Activated B cell treated with CpG ODN at 0.5 μM for 24 hours (primary cell): ENCODE data around the gene HOXC6. TPM values are rescaled to one million over a fixed set of nuclear protein-coding genes. Genes with fewer than 3 reads are reported as not detected.

Experiments used
- ATAC-seq: fragments of 200-7000 bp; cut with Tn5 transposase; one replicate; pipeline ENCODE4 v1.10.0; 2021; ENCODE audit warnings: low read depth, mild to moderate bottlenecking, moderate library complexity
- CTCF ChIA-PET: fragments of 350-600 bp; sonication (Branson Sonifier 250); formaldehyde crosslinking; loops from one replicate; lab custom pipeline; 2021; ENCODE audit warnings: antibody characterized with exemption; lab: Charles Lee
- POLR2A ChIA-PET: fragments of 350-600 bp; sonication (Branson Sonifier 250); formaldehyde crosslinking; loops from one replicate; lab custom pipeline; 2021; ENCODE audit warnings: antibody characterized with exemption; lab: Charles Lee
- DNase-seq: peaks from one replicate; pipeline ENCODE4 v3.0.0; 2022
- H3K27ac Mint-ChIP-seq: one replicate; pipeline ENCODE4 v1.8.0; 2020; ENCODE audit warnings: mixed read lengths
- H3K27me3 Mint-ChIP-seq: one replicate; pipeline ENCODE4 v1.8.0; 2021; ENCODE audit warnings: mixed read lengths
- H3K36me3 Mint-ChIP-seq: one replicate; pipeline ENCODE4 v1.8.0; 2021; ENCODE audit warnings: low read depth, mixed read lengths
- H3K4me1 Mint-ChIP-seq: one replicate; pipeline ENCODE4 v1.8.0; 2021; ENCODE audit warnings: mixed read lengths
- H3K4me3 Mint-ChIP-seq: one replicate; pipeline ENCODE4 v1.8.0; 2020; ENCODE audit warnings: mild to moderate bottlenecking, mixed read lengths
- H3K9me3 Mint-ChIP-seq: one replicate; pipeline ENCODE4 v1.8.0; 2020; ENCODE audit warnings: mixed read lengths
- intact Hi-C: fragments of 100-400 bp; cut with micrococcal nuclease; formaldehyde crosslinking; loops from one replicate; pipeline ENCODE4 v1.15.1; 2024
- total RNA-seq: library from RNA; stranded (reverse); gene quantifications from 2 replicates; pipeline ENCODE4 v1.2.3, GENCODE V29; 2022
- TF ChIP-seq, protein P1 (sequence below): fragments of 200-600 bp; IDR thresholded peaks from one replicate; pipeline ENCODE4 v1.8.0; 2022; ENCODE audit warnings: antibody characterized with exemption, mild to moderate bottlenecking

The HOXC6 gene
- total RNA-seq, 1 donor from 2014 or later, result not detected

DNA sequence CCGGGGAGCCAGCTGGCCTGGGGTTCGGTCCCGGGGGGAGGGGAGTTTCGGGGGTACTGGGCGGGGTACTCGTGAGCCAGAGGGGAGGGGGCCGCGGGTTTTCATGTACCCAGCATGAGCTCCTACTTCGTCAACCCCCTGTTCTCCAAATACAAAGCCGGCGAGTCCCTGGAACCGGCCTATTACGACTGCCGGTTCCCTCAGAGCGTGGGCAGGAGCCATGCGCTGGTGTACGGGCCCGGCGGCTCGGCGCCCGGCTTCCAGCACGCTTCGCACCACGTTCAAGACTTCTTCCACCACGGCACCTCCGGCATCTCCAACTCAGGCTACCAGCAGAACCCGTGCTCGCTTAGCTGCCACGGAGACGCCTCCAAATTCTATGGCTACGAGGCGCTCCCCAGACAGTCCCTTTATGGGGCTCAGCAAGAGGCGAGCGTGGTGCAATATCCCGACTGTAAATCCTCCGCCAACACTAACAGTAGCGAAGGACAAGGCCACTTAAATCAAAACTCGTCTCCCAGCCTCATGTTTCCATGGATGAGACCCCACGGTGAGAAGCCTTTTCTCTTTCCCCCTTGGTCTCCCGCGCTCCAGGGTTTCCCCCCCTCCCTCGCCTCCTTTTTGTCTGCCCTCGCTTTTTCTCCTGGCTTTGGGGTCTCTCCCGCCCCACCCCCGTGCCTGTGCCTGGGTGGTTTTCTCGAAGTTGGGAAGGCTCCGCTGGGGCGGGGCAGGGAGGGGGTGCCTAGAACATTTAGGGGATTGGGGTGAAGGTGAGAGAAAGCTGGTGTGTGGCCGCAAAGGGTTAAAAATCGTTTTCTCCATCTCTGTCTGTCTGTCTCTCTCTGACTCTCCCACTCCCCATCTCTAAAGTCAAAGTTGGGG is 18.8 kb upstream of the HOXC6 start:
- POLR2A ChIA-PET, result interaction anchor here (1.0 to 1.2 kb wide), 3 partner anchors 8 to 14 kb away, joined by 3 to 9 read pairs (median 9); no protein-coding TSS in a partner anchor
- intact Hi-C loops, result loop anchor here (5.0 to 10.0 kb wide), 4 partner anchors 38 to 385 kb away; partner anchors contain the start of gene CISTR
- Mint-ChIP-seq H3K4me3 (peak overlapping the region; percentile 72), H3K36me3 (no peaks in the 10 kb centered on the region), H3K27ac (no peak overlapping the region), H3K27me3 (peaks cover 72% of the 10 kb centered on the region), H3K4me1 (peaks cover 29% of the 10 kb centered on the region), H3K9me3 (no peaks in the 10 kb centered on the region)
- CTCF ChIA-PET, result interaction anchor here (0.9 to 7.4 kb wide), 5 partner anchors 23 to 198 kb away, joined by 3 to 78 read pairs (median 8); partner anchors contain the start of genes HOXC5 and SMUG1
- TF ChIP-seq, protein P1, sequence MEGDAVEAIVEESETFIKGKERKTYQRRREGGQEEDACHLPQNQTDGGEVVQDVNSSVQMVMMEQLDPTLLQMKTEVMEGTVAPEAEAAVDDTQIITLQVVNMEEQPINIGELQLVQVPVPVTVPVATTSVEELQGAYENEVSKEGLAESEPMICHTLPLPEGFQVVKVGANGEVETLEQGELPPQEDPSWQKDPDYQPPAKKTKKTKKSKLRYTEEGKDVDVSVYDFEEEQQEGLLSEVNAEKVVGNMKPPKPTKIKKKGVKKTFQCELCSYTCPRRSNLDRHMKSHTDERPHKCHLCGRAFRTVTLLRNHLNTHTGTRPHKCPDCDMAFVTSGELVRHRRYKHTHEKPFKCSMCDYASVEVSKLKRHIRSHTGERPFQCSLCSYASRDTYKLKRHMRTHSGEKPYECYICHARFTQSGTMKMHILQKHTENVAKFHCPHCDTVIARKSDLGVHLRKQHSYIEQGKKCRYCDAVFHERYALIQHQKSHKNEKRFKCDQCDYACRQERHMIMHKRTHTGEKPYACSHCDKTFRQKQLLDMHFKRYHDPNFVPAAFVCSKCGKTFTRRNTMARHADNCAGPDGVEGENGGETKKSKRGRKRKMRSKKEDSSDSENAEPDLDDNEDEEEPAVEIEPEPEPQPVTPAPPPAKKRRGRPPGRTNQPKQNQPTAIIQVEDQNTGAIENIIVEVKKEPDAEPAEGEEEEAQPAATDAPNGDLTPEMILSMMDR, result no peak
- DNase-seq, result no peak
- peak; percentile 42 for ATAC-seq

DNA sequence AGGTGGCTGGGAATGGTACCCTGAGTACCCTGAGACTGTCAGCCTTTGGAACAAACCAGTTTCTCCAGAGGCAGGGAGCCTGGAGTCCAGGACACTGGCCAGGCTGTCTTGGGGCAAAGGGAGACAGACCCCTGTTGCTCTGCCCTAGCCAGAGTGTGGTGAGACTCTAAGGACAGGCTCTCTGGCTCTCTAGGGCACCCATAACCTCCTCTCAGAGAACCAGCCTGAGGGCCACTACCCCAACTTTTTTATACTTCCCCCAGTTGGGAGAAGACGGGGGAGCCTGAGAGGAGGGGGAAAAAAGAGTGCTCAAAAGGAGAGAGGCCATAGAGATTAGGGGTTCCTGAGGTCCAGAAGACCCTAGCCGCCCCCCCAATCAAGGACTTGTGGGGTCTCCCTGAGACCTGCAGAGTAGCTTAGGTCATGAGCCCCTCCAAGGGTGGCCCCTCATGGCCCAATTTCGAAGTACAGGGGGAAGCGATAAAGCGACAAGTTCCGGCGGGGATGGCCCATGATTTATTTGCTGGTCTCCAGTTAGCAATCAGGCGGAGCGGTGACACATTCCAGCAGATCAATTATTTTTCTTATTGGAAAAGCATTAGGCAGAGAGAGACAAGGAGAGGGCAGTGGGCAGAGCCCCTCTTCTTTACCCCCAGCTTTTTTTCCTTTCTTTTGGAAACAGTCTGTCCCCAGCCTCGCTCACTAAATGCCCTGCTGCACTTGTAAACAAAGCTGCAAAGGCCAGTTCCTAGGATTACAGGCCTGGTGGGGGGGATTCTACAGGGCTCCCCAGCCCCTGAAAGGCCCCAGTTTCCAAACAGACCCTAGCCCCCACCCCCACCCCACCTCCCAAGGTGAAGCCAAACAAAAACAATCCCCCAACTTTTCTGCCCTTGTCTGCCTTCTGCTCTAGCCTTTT is 17.9 kb upstream of the HOXC6 start:
- Mint-ChIP-seq H3K27ac (no peak overlapping the region), H3K4me1 (peaks cover 33% of the 10 kb centered on the region), H3K27me3 (peaks cover 76% of the 10 kb centered on the region), H3K9me3 (no peaks in the 10 kb centered on the region), H3K4me3 (no peak overlapping the region), H3K36me3 (no peaks in the 10 kb centered on the region)
- POLR2A ChIA-PET, result no interaction called here
- no peak for DNase-seq
- no peak for ATAC-seq
- TF ChIP-seq, protein P1, result no peak
- intact Hi-C loops, result no loop called here
- CTCF ChIA-PET, result interaction anchor here (1.2 kb wide), 1 partner anchor 189 kb away, joined by 3 read pairs; no protein-coding TSS in a partner anchor

DNA sequence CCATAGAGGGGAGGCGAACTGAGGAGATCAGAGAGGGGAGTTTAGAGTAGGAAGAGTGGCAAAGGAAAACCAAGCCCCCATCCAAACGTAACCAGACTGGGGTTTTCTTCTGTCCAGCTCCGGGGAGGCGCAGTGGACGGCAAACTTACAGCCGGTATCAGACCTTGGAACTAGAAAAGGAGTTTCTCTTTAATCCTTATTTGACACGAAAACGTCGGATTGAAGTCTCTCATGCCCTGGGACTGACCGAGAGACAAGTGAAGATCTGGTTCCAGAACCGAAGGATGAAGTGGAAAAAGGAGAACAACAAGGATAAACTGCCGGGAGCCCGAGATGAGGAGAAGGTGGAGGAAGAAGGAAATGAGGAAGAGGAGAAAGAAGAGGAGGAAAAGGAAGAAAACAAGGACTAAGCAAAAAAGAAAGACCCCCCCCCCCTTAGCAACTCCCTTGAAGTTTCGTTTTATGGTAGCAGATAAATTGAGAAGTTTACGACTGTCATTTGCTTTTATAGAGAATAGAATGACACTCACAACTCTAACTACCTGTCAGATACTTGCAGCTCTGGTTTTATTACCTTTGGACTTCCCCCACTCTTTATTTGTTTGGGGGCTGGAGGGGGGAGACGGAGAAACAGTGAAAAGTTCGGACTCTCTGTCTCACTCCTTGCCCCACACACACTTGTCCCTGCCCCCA is 17.1 kb upstream of the HOXC6 start:
- ATAC-seq, result no peak
- Mint-ChIP-seq H3K27ac (no peak overlapping the region), H3K4me1 (peaks cover 29% of the 10 kb centered on the region), H3K9me3 (no peaks in the 10 kb centered on the region), H3K4me3 (no peak overlapping the region), H3K27me3 (peaks cover 74% of the 10 kb centered on the region), H3K36me3 (no peaks in the 10 kb centered on the region)
- intact Hi-C loops, result no loop called here
- CTCF ChIA-PET, result interaction anchor here (1.2 kb wide), 1 partner anchor 188 kb away, joined by 3 read pairs; no protein-coding TSS in a partner anchor
- POLR2A ChIA-PET, result interaction anchor here (0.7 kb wide), 1 partner anchor 22 kb away, joined by 3 read pairs; no protein-coding TSS in a partner anchor
- TF ChIP-seq, protein P1, result no peak
- DNase-seq, result no peak

DNA sequence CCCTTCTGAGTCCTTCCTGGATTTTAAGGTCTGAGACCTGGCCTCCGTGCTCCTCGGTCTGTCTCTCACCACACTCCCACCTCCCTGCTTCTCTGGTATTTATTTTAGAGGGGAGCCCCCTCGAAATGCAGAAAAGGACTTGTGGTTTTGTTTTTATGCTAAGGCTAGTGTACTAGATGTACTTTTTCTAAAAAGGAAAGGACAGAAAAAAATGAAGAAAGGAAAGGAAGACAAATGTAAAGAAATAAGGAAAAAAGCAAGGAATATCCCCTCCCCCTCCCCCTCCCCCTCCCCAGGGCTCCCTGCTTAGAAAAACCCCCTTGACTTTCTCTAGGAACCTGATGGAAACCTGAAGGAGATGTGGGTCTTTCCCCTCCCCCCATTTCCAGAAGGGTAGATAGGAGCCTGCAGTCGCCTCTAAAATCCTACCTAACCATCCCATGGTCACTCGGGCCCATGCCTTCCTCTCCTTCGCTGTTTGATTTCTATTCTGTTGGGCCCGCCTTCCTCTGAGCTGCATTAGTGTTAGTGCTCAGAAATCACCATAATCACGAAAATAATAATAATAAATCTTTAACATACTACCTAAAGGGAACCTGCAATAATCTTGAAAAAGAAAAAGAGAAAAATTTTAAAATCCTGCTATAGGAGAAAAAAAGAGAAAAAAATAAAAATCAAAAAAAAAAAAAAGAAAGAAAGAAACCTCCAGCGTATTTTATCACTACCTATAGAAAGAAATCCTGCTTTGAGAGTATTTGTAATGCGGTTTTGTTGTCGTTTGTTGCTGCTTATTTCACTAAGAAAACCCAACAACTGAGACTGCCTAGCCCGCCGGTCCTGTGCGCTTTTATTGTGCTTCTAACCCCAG is 16.3 kb upstream of the HOXC6 start:
- TF ChIP-seq, protein P1, result no peak
- no peak for ATAC-seq
- intact Hi-C loops, result no loop called here
- Mint-ChIP-seq H3K4me3 (no peak overlapping the region), H3K36me3 (no peaks in the 10 kb centered on the region), H3K9me3 (no peaks in the 10 kb centered on the region), H3K27ac (no peak overlapping the region), H3K4me1 (peaks cover 21% of the 10 kb centered on the region), H3K27me3 (peaks cover 71% of the 10 kb centered on the region)
- no peak for DNase-seq
- ChIA-PET CTCF (no interaction called here), POLR2A (interaction anchor here (0.7 kb wide), 1 partner anchor 22 kb away, joined by 3 read pairs; no protein-coding TSS in a partner anchor)
